ENCODE results near the gene ESRRA.
"Not testable (repeated sequence)": the region's sequence is repeated elsewhere in the genome, so short reads cannot be mapped to it uniquely, and the experiment has no call there.

Gene ESRRA

GRCh38 chr11:64314146-64314804 lies 9.0 kb downstream of the ESRRA start:
- DNase-seq = no peak

- no peak for DNase-seq
Measured at GRCh38 chr11:64314805-64315561, 9.7 kb downstream of the ESRRA start.

- DNase-seq = not testable (repeated sequence)
Measured at GRCh38 chr11:64315667-64316526, 10.6 kb downstream of the ESRRA start.

- peak in 1 of 2 experiments; percentile 63 for DNase-seq
Measured at GRCh38 chr11:64316672-64317324, 11.5 kb downstream of the ESRRA start.

- peak; percentile 93 to 94 for DNase-seq
Measured at GRCh38 chr11:64317325-64317960, 12.1 kb downstream of the ESRRA start, which contains the start of gene TRMT112. TSS of gene TRMT112 (minus strand) at chr11:64317559. CDS start at chr11:64317526, 33 bp downstream.

GRCh38 chr11:64317961-64318765 lies 12.8 kb downstream of the ESRRA start, which contains the start of gene PRDX5:
TSS of gene PRDX5 (plus strand) at chr11:64318121. CDS start at chr11:64318216, 95 bp downstream.
- peak; percentile 94 to 96 for DNase-seq

GRCh38 chr11:64318766-64319761 lies 13.7 kb downstream of the ESRRA start:
- no peak for DNase-seq

GRCh38 chr11:64320556-64320955 lies 15.2 kb downstream of the ESRRA start:
- no peak for DNase-seq

- no peak for DNase-seq
Measured at GRCh38 chr11:64321026-64321425, 15.7 kb downstream of the ESRRA start.

- no peak for DNase-seq
Measured at GRCh38 chr11:64321533-64321932, 16.2 kb downstream of the ESRRA start.

GRCh38 chr11:64322925-64323260 lies 17.6 kb downstream of the ESRRA start:
- no peak for DNase-seq

GRCh38 chr11:64323373-64323772 lies 18.0 kb downstream of the ESRRA start:
- DNase-seq = no peak

- not testable (repeated sequence) for DNase-seq
Measured at GRCh38 chr11:64323984-64324383, 18.7 kb downstream of the ESRRA start.

GRCh38 chr11:64324692-64325469 lies 19.6 kb downstream of the ESRRA start:
- DNase-seq = no peak

- DNase-seq = no peak
Measured at GRCh38 chr11:64327375-64327774, 22.1 kb downstream of the ESRRA start.

GRCh38 chr11:64327993-64328392 lies 22.7 kb downstream of the ESRRA start:
- no peak for DNase-seq

- DNase-seq = no peak
Measured at GRCh38 chr11:64330888-64331287, 25.6 kb downstream of the ESRRA start.

GRCh38 chr11:64331569-64332371 lies 26.4 kb downstream of the ESRRA start:
- peak; percentile 89 to 91 for DNase-seq
